Ishikawa (cell line): ENCODE data around the gene PRXL2B.

Experiments used
- CEBPB ChIP-seq: IDR thresholded peaks from 2 replicates; pipeline ENCODE4 v1.6.1; 2012
- CREB1 ChIP-seq: IDR thresholded peaks from 2 replicates; pipeline ENCODE4 v1.6.1; 2012; ENCODE audit warnings: low read depth
- EGR1 ChIP-seq: IDR thresholded peaks from 2 replicates; pipeline ENCODE4 v1.6.1; 2012
- EP300 ChIP-seq: IDR thresholded peaks from 2 replicates; pipeline ENCODE4 v1.6.1; 2012; ENCODE audit warnings: borderline replicate concordance
- FOXM1 ChIP-seq: IDR thresholded peaks from 2 replicates; pipeline ENCODE4 v1.6.1; 2012; ENCODE audit warnings: low read depth, borderline replicate concordance
- NFIC ChIP-seq: IDR thresholded peaks from 2 replicates; pipeline ENCODE4 v1.6.1; 2012
- RAD21 ChIP-seq: IDR thresholded peaks from 2 replicates; pipeline ENCODE4 v1.6.1; 2012; ENCODE audit warnings: low read depth
- TAF1 ChIP-seq: IDR thresholded peaks from 2 replicates; pipeline ENCODE4 v1.6.1; 2012; ENCODE audit warnings: low read depth, mild to moderate bottlenecking
- TCF12 ChIP-seq: IDR thresholded peaks from 2 replicates; pipeline ENCODE4 v1.6.1; 2012; ENCODE audit warnings: low read depth
- TEAD4 ChIP-seq: IDR thresholded peaks from 2 replicates; pipeline ENCODE4 v1.6.1; 2012
- YY1 ChIP-seq: IDR thresholded peaks from 2 replicates; pipeline ENCODE4 v1.6.1; 2012; ENCODE audit warnings: low read depth
- ZBTB7A ChIP-seq: IDR thresholded peaks from 2 replicates; pipeline ENCODE4 v1.6.1; 2012; ENCODE audit warnings: low read depth
- TF ChIP-seq, protein P1 (sequence below): IDR thresholded peaks from 2 replicates; pipeline ENCODE4 v1.6.1; 2012
- TF ChIP-seq, protein P2 (sequence below): IDR thresholded peaks from 2 replicates; pipeline ENCODE4 v1.6.1; 2012
- TF ChIP-seq, protein P3 (sequence below): IDR thresholded peaks from 2 replicates; pipeline ENCODE4 v1.6.1; 2012; ENCODE audit warnings: low read depth, mild to moderate bottlenecking

The PRXL2B gene

DNA sequence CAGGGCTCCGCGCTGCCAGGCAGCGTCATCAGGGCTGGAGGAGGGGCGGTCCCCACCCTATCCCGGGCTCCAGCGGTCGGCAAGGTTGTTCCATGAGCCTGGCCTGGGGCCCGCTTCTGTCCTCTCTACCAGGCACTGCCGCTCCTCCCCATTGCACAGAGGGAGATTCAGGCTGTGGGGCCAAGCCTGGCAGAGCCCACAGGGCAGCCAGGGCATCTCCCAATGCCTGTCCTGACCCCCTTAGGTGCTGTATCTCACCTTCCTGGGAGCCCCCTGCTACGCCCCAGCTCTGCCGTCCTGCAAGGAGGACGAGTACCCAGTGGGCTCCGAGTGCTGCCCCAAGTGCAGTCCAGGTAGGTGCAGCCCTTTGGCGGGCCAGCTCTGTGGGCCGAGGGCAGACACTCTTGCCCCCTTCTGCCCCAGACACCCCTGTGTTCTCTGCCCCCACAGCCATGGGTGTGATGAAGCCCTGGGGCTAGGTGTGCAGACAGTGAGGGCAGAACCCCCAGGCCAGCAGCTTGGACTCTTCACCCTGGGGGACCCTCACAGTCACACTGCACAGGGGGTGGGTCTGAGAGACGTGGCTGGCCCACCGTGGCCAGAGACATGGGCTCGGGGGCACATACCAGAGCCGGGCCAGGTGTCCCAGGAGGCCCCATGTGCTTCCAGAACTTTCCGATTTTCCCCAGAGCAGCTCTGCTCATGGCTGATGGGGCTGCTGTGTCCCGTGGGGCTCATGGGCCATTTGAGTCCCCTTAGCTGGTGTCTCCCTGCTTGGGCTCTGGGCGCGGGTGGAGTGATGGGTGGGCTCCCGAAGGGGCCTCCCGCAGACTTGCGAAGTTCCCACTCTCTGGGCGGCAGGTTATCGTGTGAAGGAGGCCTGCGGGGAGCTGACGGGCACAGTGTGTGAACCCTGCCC is 28.8 kb upstream of the PRXL2B start:
- no peak for TF ChIP-seq CREB1

DNA sequence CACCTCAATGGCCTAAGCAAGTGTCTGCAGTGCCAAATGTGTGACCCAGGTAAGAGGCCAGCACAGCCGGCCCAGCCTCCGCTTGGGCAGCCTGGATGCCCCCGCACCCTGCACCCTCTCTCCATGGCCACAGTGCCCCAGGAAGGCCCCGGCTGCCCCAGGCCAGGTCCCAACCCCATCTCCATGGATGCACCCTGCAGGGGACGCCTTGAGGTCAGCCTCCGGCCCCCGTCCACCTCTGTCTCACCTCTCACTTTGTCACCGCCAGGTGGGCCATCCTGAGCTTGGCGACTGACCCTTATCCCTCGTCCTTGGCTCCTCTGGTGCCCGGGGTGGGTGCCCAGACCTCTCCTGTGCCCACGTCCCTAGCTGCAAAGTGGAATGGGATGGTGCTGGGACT is 28.2 kb upstream of the PRXL2B start:
- TF ChIP-seq, protein P1, sequence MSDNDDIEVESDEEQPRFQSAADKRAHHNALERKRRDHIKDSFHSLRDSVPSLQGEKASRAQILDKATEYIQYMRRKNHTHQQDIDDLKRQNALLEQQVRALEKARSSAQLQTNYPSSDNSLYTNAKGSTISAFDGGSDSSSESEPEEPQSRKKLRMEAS = no peak
- no peak for TF ChIP-seq TCF12
- no peak for TF ChIP-seq TEAD4
- TF ChIP-seq, protein P2, sequence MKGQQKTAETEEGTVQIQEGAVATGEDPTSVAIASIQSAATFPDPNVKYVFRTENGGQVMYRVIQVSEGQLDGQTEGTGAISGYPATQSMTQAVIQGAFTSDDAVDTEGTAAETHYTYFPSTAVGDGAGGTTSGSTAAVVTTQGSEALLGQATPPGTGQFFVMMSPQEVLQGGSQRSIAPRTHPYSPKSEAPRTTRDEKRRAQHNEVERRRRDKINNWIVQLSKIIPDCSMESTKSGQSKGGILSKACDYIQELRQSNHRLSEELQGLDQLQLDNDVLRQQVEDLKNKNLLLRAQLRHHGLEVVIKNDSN = no peak
- TF ChIP-seq CREB1 = no peak
- no peak for TF ChIP-seq ZBTB7A
- TF ChIP-seq YY1 = no peak
- no peak for TF ChIP-seq CEBPB
- TF ChIP-seq EGR1 = no peak
- TF ChIP-seq NFIC = no peak
- TF ChIP-seq, protein P3, sequence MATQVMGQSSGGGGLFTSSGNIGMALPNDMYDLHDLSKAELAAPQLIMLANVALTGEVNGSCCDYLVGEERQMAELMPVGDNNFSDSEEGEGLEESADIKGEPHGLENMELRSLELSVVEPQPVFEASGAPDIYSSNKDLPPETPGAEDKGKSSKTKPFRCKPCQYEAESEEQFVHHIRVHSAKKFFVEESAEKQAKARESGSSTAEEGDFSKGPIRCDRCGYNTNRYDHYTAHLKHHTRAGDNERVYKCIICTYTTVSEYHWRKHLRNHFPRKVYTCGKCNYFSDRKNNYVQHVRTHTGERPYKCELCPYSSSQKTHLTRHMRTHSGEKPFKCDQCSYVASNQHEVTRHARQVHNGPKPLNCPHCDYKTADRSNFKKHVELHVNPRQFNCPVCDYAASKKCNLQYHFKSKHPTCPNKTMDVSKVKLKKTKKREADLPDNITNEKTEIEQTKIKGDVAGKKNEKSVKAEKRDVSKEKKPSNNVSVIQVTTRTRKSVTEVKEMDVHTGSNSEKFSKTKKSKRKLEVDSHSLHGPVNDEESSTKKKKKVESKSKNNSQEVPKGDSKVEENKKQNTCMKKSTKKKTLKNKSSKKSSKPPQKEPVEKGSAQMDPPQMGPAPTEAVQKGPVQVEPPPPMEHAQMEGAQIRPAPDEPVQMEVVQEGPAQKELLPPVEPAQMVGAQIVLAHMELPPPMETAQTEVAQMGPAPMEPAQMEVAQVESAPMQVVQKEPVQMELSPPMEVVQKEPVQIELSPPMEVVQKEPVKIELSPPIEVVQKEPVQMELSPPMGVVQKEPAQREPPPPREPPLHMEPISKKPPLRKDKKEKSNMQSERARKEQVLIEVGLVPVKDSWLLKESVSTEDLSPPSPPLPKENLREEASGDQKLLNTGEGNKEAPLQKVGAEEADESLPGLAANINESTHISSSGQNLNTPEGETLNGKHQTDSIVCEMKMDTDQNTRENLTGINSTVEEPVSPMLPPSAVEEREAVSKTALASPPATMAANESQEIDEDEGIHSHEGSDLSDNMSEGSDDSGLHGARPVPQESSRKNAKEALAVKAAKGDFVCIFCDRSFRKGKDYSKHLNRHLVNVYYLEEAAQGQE = no peak
- TF ChIP-seq FOXM1 = no peak
- TF ChIP-seq RAD21 = no peak
- no peak for TF ChIP-seq EP300
- TF ChIP-seq TAF1 = no peak

DNA sequence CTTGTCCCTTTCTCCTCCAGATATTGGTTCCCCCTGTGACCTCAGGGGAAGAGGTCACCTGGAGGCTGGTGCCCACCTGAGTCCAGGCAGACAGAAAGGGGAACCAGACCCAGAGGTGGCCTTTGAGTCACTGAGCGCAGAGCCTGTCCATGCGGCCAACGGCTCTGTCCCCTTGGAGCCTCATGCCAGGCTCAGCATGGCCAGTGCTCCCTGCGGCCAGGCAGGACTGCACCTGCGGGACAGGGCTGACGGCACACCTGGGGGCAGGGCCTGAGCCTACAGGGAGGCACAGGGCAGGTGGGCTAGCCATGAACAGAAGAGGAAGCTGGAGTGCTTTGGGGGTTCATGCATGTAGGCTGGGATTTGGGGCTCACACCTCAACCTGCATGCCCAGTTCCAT is 27.7 kb upstream of the PRXL2B start:
- TF ChIP-seq, protein P1 = no peak
- TF ChIP-seq TCF12 (no peak), TEAD4 (no peak), CREB1 (no peak), ZBTB7A (no peak), FOXM1 (no peak), NFIC (no peak), EP300 (no peak), CEBPB (no peak), TAF1 (no peak), RAD21 (no peak), EGR1 (no peak), YY1 (no peak)
- TF ChIP-seq, protein P2 = no peak
- TF ChIP-seq, protein P3 = no peak

DNA sequence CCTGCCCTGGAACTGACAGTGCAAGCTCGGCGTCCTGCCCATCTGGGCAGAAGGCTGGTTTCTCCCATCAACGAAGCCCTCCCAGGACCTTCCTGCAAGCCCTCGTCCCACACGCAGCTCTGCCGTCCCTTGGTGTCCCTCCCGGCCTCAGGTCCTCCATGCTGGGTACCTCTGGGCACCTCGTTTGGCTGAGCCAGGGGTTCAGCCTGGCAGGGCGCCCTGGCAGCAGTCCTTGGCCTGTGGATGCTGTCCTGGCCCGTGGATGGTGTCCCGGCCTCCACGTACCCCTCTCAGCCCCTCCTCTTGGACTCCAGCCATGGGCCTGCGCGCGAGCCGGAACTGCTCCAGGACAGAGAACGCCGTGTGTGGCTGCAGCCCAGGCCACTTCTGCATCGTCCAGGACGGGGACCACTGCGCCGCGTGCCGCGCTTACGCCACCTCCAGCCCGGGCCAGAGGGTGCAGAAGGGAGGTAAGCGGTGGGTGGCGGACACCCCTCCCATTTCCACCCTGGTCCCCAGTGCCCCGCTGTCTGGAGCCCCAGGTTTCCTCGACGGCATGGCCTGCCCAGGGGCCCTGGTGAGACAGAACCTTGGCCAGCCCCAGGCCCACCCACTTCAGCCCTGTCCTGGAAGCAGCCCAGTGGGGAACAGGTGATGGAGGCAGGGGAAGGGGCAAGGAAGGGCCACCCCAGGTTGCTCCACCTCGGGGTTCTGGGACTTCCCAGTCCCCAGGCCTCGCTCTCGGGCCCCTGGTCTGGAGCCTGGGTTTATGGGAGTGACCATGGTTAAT is 26.9 kb upstream of the PRXL2B start:
- TF ChIP-seq TAF1 (no peak), ZBTB7A (no peak), FOXM1 (no peak), TCF12 (no peak), CEBPB (no peak), EGR1 (no peak)
- TF ChIP-seq, protein P1 = no peak
- TF ChIP-seq, protein P2 = no peak
- TF ChIP-seq, protein P3 = no peak
